HG03469 (cell line): ENCODE results near the gene UCMA.
"Not testable (repeated sequence)": the region's sequence is repeated elsewhere in the genome, so short reads cannot be mapped to it uniquely, and the experiment has no call there.

Experiments used
- ATAC-seq: cut with Tn5 transposase; IDR thresholded peaks from one replicate; pipeline ENCODE4 v1.9.1; 2021; ENCODE audit warnings: mild to moderate bottlenecking, moderate library complexity, moderate number of reproducible peaks; ENCODE audit not compliant: unreplicated experiment

The UCMA gene

GRCh38 chr10:13234172-13234571 is at the start of gene UCMA:
TSS of gene UCMA (minus strand) at chr10:13234374. CDS start at chr10:13234258, 116 bp downstream.
- ATAC-seq: no peak

GRCh38 chr10:13282348-13282747 is 48.2 kb upstream of the UCMA start:
- ATAC-seq: not testable (repeated sequence)

GRCh38 chr10:13276749-13277365 is 42.7 kb upstream of the UCMA start:
- no peak for ATAC-seq

- not testable (repeated sequence) for ATAC-seq
Observed at GRCh38 chr10:13276146-13276545, 42.0 kb upstream of the UCMA start.

- ATAC-seq: no peak
Observed at GRCh38 chr10:13272164-13272571, 38.0 kb upstream of the UCMA start.

- ATAC-seq: no peak
Observed at GRCh38 chr10:13271552-13272163, 37.5 kb upstream of the UCMA start.

GRCh38 chr10:13270877-13271551 is 36.8 kb upstream of the UCMA start:
- no peak for ATAC-seq

- ATAC-seq: no peak
Observed at GRCh38 chr10:13268841-13269240, 34.7 kb upstream of the UCMA start.

- ATAC-seq: no peak
Observed at GRCh38 chr10:13268310-13268709, 34.1 kb upstream of the UCMA start.

- ATAC-seq: no peak
Observed at GRCh38 chr10:13263591-13263990, 29.4 kb upstream of the UCMA start.

- no peak for ATAC-seq
Observed at GRCh38 chr10:13262433-13262832, 28.3 kb upstream of the UCMA start.

GRCh38 chr10:13257621-13258140 is 23.5 kb upstream of the UCMA start:
- no peak for ATAC-seq

GRCh38 chr10:13256627-13257026 is 22.5 kb upstream of the UCMA start:
- no peak for ATAC-seq

GRCh38 chr10:13253726-13254125 is 19.6 kb upstream of the UCMA start:
- no peak for ATAC-seq

GRCh38 chr10:13247784-13248183 is 13.6 kb upstream of the UCMA start:
- ATAC-seq: no peak

GRCh38 chr10:13247246-13247645 is 13.1 kb upstream of the UCMA start:
- no peak for ATAC-seq

- ATAC-seq: not testable (repeated sequence)
Observed at GRCh38 chr10:13242260-13242659, 8.1 kb upstream of the UCMA start.

- no peak for ATAC-seq
Observed at GRCh38 chr10:13241613-13242012, 7.4 kb upstream of the UCMA start.

- no peak for ATAC-seq
Observed at GRCh38 chr10:13239923-13240322, 5.7 kb upstream of the UCMA start.

GRCh38 chr10:13238271-13239077 is 4.3 kb upstream of the UCMA start:
- no peak for ATAC-seq

- ATAC-seq: no peak
Observed at GRCh38 chr10:13236638-13237037, 2.5 kb upstream of the UCMA start.
